Measurements from ENCODE around the gene PRKG1.
"Not testable (repeated sequence)": the region's sequence is repeated elsewhere in the genome, so short reads cannot be mapped to it uniquely, and the experiment has no call there.

The PRKG1 gene

DNA sequence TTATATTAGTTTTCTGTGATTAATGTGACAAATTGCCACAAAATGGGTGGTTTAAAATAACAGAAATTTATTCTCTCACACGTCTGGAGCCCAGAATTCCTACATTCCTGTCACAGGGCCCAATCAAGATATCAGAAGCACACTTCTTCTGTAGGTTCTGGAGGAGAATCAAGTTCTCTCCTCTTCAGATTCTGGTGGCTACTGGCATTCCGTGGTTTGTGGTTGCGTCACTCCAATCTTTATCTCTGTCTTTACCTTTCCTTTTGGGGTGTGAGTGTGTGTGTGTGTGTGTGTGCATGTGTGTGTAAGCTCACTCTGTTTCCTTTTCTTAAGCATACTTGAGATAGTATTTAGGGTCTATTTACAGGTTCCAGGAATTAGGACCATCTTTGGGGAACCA is 1124.3 kb downstream of the PRKG1 start:
- no peak for DNase-seq

DNA sequence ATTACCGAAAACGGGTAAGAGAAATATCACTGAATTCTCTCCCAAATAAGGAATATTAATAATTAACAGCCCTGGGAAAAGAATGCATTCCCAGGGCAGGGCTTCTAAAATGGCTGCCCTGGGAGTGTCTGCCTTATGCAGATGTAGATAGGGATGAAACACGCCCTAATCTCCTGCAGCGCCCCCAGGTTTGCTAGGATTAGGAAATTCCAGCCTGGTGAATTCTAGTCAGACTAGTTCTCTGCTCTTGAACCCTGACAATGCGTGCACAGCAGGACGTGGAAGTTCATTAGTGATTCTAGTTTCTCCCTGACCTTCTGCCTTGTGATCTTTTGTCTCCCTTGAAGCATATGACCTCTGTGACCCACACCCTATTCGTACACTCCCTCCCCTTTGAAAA is 1130.6 kb downstream of the PRKG1 start:
- DNase-seq = not testable (repeated sequence)

GRCh38 chr10:52208365-52208764 is 1134.1 kb downstream of the PRKG1 start:
- DNase-seq = no peak

DNA sequence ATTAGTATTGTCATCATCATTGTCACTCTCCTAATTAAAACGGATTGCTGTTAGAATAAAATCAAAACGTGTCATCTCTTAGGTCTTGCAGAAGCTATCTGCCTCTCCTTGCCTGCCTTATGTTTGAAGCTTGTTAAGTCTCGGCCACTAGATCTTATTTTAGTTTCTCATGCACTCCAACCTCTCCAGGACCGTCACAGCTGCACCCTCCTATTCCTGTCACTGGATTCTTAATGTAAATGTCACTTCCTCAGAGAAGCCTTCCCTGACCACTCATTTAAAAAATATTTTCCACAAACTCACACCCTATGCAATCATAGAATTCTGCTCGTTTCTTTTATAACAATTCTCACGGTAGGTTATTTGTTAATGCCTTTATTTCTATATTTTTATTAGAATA is 1135.9 kb downstream of the PRKG1 start:
- no peak for DNase-seq

GRCh38 chr10:52212062-52212461 is 1137.8 kb downstream of the PRKG1 start:
- DNase-seq = no peak

GRCh38 chr10:52212802-52213201 is 1138.5 kb downstream of the PRKG1 start:
- DNase-seq = no peak

DNA sequence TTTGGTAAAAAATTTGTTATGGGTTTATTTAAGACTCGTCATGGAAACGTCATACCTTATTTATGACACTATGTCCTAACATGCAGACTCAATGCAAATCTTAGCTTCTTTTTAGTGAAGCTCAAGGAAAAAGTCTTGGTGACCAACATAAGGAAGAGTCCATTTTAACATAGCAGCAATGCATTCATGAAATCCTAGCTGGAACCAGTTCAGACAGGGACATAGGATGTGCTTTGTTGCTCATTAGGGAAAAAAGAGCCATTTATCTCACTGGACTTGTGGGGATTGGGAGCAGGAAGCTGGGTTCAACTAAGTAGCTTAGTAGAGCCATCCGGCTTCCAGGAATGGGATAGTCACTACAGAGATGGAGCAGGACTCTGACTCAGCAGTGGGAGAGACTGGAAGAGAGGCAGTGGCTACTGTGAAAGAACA is 1139.0 kb downstream of the PRKG1 start:
- no peak for DNase-seq

GRCh38 chr10:52215745-52216361 is 1141.6 kb downstream of the PRKG1 start:
- no peak for DNase-seq

DNA sequence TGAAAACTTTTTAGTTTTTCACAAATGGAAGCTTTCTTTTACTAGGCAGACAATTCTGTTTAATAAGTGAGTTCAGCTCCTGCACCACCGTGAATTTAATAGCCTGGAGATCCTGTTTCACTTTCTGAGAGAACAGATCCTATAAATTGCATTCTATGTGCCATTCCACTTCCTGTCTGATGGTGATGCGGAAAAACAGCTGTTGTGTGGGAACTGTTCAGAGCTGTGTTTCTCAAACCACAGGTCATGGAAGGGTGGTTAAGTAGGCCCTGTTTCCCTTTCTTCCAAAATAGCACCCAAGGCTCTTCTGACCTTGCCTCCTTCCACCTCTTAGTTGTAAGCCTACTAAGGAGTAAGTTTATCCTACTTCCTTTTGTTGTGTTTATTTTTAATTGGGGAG is 1142.6 kb downstream of the PRKG1 start:
- no peak for DNase-seq

DNA sequence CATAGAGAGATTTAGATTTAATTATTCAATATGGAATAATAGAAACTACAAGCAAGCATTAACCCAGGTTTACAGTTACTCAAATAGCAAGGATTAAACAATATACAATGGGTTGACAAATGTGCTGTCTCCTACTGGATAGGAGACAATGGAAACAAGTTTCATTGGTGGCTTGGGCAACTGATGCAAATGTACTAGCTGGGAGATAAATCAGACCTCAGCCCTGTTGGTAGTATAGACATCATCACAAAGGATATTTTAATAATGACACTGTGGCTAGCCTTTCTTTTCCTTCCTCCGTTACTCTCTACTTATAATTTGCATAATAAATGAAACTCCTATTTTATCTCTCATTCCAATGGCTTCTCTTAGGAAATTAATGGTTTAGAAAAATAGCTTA is 1143.2 kb downstream of the PRKG1 start:
- no peak for DNase-seq

DNA sequence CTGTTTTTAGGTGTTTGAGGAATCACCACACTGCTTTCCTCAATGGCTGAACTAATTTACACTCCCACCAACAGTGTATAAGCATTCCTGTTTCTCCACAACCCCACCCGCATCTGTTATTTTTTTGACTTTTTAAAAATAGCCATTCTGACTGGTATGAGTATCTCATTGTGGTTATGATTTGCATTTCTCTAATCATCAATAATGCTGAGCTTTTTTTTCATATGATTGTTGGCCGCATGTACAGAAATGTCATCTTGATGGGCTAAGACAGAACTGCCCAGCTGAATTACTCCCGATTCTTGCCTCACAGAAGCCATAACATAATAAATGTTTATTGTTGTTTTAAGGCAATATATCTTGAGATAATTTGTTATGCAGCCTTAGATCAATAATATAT is 1146.7 kb downstream of the PRKG1 start:
- no peak for DNase-seq

DNA sequence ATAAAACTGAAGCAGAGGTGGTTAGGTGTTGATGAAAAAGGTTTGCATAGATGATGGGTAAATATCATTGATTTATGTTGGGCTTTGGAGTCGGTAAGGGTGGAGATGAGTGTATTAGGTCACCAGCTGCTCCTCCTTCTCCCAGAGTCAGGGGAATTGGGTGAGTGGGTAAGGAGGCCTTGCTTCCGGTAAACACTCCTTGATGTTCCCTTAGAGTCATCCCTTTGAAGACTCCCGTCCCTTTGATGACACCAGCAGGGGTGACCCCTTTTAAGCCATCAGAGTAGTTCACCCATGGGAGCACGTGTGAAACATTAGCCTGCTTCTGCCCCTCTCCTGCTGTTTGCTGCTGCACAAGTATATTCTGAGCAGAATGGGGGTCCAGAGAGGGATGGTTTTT is 1147.6 kb downstream of the PRKG1 start:
- no peak for DNase-seq

- no peak for DNase-seq
Observed at GRCh38 chr10:52226197-52226847, 1152.0 kb downstream of the PRKG1 start.

- DNase-seq = no peak
Observed at GRCh38 chr10:52228556-52228955, 1154.3 kb downstream of the PRKG1 start.

- DNase-seq = no peak
Observed at GRCh38 chr10:52229291-52229931, 1155.1 kb downstream of the PRKG1 start.

DNA sequence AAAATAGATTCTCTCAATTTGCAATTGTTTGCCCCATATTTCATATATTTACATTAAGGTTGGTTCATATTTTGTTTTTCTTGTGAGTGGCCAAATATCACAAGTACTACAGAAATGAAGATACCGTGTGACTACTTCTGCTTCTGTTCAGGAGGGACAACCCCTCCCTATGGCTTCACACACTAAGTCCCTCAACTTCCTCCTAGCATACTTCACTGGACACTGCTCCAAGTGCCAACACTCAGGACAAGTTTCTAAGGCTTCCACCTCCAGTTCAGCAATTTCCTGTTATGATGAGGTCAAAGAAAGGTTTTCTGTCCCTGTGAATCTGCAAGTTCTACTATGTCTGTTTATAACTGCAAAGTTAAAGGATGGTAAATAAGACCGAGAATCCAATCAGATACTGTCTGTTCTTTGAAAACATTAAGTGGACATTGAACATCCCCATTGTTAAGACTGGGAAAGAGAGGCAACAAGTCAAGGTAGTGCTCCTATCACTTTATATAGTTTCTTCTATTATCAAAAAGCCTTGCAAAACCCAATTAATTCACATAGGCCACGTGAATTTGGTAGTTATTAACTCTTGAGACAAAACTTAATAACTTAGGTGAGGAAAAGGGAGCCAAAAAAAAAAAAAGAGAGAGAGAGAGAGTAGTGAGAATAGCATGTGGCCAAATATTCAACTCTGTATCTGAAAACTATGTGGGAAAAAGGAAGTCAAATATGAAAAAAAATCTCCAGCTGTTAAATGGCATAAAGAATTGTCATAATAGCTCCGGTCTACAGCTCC is 1158.5 kb downstream of the PRKG1 start:
- no peak for DNase-seq

DNA sequence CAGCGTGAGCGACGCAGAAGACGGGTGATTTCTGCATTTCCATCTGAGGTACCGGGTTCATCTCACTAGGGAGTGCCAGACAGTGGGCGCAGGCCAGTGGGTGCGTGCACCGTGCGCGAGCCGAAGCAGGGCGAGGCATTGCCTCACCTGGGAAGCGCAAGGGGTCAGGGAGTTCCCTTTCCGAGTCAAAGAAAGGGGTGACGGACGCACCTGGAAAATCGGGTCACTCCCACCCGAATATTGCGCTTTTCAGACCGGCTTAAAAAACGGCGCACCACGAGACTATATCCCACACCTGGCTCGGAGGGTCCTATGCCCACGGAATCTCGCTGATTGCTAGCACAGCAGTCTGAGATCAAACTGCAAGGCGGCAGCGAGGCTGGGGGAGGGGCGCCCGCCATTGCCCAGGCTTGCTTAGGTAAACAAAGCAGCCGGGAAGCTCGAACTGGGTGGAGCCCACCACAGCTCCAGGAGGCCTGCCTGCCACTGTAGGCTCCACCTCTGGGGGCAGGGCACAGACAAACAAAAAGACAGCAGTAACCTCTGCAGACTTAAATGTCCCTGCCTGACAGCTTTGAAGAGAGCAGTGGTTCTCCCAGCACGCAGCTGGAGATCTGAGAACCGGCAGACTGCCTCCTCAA is 1159.2 kb downstream of the PRKG1 start:
- DNase-seq = not testable (repeated sequence)

DNA sequence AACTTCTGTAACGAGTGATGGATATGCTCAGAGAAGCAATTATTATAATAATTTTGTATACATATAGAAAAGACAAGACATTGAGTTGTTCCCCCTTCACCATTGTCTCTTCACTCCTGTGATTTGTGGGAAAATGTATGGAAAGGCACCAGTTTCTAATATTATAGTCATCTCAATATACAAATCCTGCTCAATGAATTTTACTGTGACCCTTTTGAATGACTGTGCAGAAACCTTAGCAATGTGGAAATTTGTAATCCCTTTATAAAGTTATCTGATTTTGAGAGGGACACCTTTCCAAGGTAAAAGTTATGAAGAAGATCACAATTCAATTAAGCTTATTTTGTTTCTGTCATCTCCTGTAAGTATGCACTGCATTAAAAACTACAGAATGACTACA is 1165.5 kb downstream of the PRKG1 start:
- no peak for DNase-seq

DNA sequence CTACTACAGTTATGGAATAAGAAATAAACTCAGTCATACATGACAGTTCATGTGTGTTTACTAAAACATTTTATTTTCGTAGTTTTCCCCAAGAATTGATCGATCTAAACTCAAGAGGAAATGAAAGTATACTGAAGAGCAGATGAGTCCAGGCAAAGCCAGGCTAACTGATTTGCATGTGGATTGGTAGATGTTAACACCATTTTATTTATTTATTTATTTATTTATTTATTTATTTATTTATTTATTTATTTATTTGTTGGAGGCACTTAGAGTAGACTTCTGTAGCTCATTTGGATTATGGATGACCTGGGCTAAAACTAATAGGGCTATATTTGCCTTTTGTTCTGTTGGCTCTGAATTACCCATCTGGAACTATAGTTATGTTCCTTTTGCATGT is 1171.3 kb downstream of the PRKG1 start:
- DNase-seq = no peak

DNA sequence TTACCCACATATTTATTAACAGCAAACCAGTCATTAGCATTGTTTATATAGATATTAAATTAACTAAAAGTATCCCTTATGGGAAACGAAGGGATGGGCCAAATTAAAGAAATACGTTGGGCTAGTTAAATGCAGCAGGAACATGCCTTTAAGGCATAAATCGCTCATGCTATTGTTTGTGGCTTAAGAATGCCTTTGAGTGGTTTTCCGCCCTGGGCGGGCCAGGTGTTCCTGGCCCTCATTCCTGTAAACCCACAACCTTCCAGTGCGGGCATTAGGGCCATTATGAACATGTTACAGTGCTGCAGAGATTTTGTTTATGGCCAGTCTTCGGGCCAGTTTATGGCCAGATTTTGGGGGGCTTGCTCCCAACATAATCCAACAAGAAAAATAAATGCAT is 1173.6 kb downstream of the PRKG1 start:
- DNase-seq = not testable (repeated sequence)

- no peak for DNase-seq
Observed at GRCh38 chr10:52248697-52249306, 1174.5 kb downstream of the PRKG1 start.

DNA sequence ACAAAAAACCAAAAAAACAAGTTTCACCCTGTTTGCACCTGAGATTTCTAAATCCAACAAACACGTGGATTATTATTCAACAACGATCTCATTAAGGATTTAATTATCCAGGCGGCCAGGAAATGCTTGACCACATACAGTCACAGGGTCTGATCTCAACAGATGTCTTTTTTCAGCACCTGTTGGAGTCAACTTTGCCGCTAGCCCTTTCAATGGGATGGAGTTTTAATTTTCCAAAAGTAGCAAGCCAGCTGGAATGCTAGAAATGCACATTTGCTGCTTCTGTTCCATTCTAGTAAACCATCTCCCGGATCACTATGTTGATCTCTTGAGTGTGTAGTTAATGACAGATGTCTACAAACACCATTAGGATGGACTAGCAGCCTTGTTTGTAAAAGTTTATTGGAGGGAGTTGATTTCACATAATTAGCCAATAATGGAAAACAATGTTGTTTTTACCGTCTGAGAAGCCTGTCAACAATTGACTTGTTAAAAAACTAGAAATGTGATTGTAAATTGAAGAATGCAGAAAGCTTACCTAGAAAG is 1175.6 kb downstream of the PRKG1 start:
- DNase-seq = no peak
